PFSK-1 (cell line): ENCODE results near the gene PARN.

Experiments
- FOXP2 ChIP-seq: optimal IDR thresholded peaks from 2 replicates; pipeline ENCODE3; 2011; ENCODE audit warnings: borderline replicate concordance, control low read depth, inconsistent platforms; ENCODE audit not compliant: insufficient read depth; ENCODE audit errors: extremely low read length, extremely low read depth
- POLR2AphosphoS5 ChIP-seq: IDR thresholded peaks from 2 replicates; pipeline ENCODE4 v1.6.1; 2012; ENCODE audit warnings: low read depth, mild to moderate bottlenecking, control low read depth, low read length, moderate library complexity
- REST ChIP-seq, 2 experiments: IDR thresholded peaks; 2 replicates each; pipeline versions ENCODE4 v1.6.1 to v1.8.0; 2011 to 2012; ENCODE audit warnings: low read depth in 2 of 2, low read length in 2 of 2, control low read depth in 1 of 2, inconsistent platforms in 1 of 2, mild to moderate bottlenecking in 1 of 2, moderate library complexity in 1 of 2; ENCODE audit not compliant: insufficient read depth in 1 of 2
- SIN3A ChIP-seq: IDR thresholded peaks from 2 replicates; pipeline ENCODE4 v1.6.1; 2012; ENCODE audit warnings: mild to moderate bottlenecking, low read length, moderate library complexity, borderline replicate concordance; ENCODE audit not compliant: insufficient read depth
- TAF1 ChIP-seq: IDR thresholded peaks from 2 replicates; pipeline ENCODE4 v1.6.1; 2012; ENCODE audit warnings: low read length, control low read depth, borderline replicate concordance; ENCODE audit not compliant: insufficient read depth

GRCh38 chr16:14398014-14398717 lies 231.9 kb downstream of the PARN start:
- no peak for TF ChIP-seq TAF1
- TF ChIP-seq SIN3A, result no peak
- TF ChIP-seq POLR2AphosphoS5, result no peak
- no peak for TF ChIP-seq REST (IDR thresholded peaks at IDR 0.05; ENCODE audit: insufficient read depth in 1 of 2, low read depth in 2 of 2, low read length in 2 of 2)
- no peak for TF ChIP-seq FOXP2
